NCI-H1092 (cell line): ENCODE results near the gene PYDC1.
"Not testable (repeated sequence)": the region's sequence is repeated elsewhere in the genome, so short reads cannot be mapped to it uniquely, and the experiment has no call there.

Experiments used
- DNase-seq: peaks from one replicate; lab custom pipeline; 2025; lab: John Stamatoyannopoulos, UW

Gene PYDC1

GRCh38 chr16:31221357-31222160 lies 4.6 kb upstream of the PYDC1 start:
- no peak for DNase-seq

GRCh38 chr16:31219154-31219741 lies 2.3 kb upstream of the PYDC1 start:
- no peak for DNase-seq

- no peak for DNase-seq
Observed at GRCh38 chr16:31217136-31217530, 198 bp upstream of the PYDC1 start.

- no peak for DNase-seq
Observed at GRCh38 chr16:31215287-31216162, 1.4 kb downstream of the PYDC1 start.

- DNase-seq: no peak
Observed at GRCh38 chr16:31214708-31215286, 2.1 kb downstream of the PYDC1 start.

- no peak for DNase-seq
Observed at GRCh38 chr16:31213877-31214707, 2.8 kb downstream of the PYDC1 start, which contains the start of gene TRIM72. TSS of gene TRIM72 (plus strand) at chr16:31214119. CDS start at chr16:31214739, 620 bp downstream.

- DNase-seq: no peak
Observed at GRCh38 chr16:31213342-31213741, 3.6 kb downstream of the PYDC1 start.

- no peak for DNase-seq
Observed at GRCh38 chr16:31206776-31207175, 10.2 kb downstream of the PYDC1 start.

GRCh38 chr16:31204871-31205666 lies 11.9 kb downstream of the PYDC1 start:
- no peak for DNase-seq

- DNase-seq: no peak
Observed at GRCh38 chr16:31202414-31203375, 14.2 kb downstream of the PYDC1 start, which contains the start of gene PYCARD. TSS of gene PYCARD (minus strand) at chr16:31202760. CDS start at chr16:31202690, 70 bp downstream.

- no peak for DNase-seq
Observed at GRCh38 chr16:31201582-31202413, 15.1 kb downstream of the PYDC1 start.

GRCh38 chr16:31200821-31201568 lies 15.9 kb downstream of the PYDC1 start:
- no peak for DNase-seq

- DNase-seq: not testable (repeated sequence)
Observed at GRCh38 chr16:31200111-31200510, 16.8 kb downstream of the PYDC1 start.

GRCh38 chr16:31199430-31200041 lies 17.4 kb downstream of the PYDC1 start:
- DNase-seq: no peak

GRCh38 chr16:31198207-31198882 lies 18.6 kb downstream of the PYDC1 start:
- no peak for DNase-seq

- DNase-seq: no peak
Observed at GRCh38 chr16:31196324-31197088, 20.4 kb downstream of the PYDC1 start.
